Measurements from ENCODE around the gene MYEOV.

The MYEOV gene

GRCh38 chr11:69302447-69303020 lies 8.6 kb downstream of the MYEOV start:
- no peak for DNase-seq (ENCODE audit: low read depth)

GRCh38 chr11:69303427-69303826 lies 9.5 kb downstream of the MYEOV start:
- no peak for DNase-seq (ENCODE audit: low read depth)

- no peak for DNase-seq (ENCODE audit: low read depth)
Observed at GRCh38 chr11:69304258-69304657, 10.3 kb downstream of the MYEOV start.

GRCh38 chr11:69304686-69305085 lies 10.7 kb downstream of the MYEOV start:
- DNase-seq (ENCODE audit: low read depth) = no peak

GRCh38 chr11:69305885-69306540 lies 12.1 kb downstream of the MYEOV start:
- DNase-seq (ENCODE audit: low read depth) = no peak

- no peak for DNase-seq (ENCODE audit: low read depth)
Observed at GRCh38 chr11:69306821-69307220, 12.9 kb downstream of the MYEOV start.

GRCh38 chr11:69307421-69307820 lies 13.5 kb downstream of the MYEOV start:
- DNase-seq (ENCODE audit: low read depth) = no peak

- no peak for DNase-seq (ENCODE audit: low read depth)
Observed at GRCh38 chr11:69307871-69308431, 14.0 kb downstream of the MYEOV start.

- DNase-seq (ENCODE audit: low read depth) = no peak
Observed at GRCh38 chr11:69308491-69308911, 14.5 kb downstream of the MYEOV start.

GRCh38 chr11:69308936-69309615 lies 15.1 kb downstream of the MYEOV start:
- DNase-seq (ENCODE audit: low read depth) = no peak

- no peak for DNase-seq (ENCODE audit: low read depth)
Observed at GRCh38 chr11:69309631-69310280, 15.8 kb downstream of the MYEOV start.

- DNase-seq (ENCODE audit: low read depth) = no peak
Observed at GRCh38 chr11:69310351-69310750, 16.4 kb downstream of the MYEOV start.

GRCh38 chr11:69310934-69311766 lies 17.2 kb downstream of the MYEOV start:
- no peak for DNase-seq (ENCODE audit: low read depth)

- DNase-seq (ENCODE audit: low read depth) = no peak
Observed at GRCh38 chr11:69311767-69312385, 17.9 kb downstream of the MYEOV start.

- DNase-seq (ENCODE audit: low read depth) = no peak
Observed at GRCh38 chr11:69312453-69313404, 18.8 kb downstream of the MYEOV start.

GRCh38 chr11:69313992-69314391 lies 20.0 kb downstream of the MYEOV start:
- no peak for DNase-seq (ENCODE audit: low read depth)

GRCh38 chr11:69314555-69314954 lies 20.6 kb downstream of the MYEOV start:
- DNase-seq (ENCODE audit: low read depth) = no peak

GRCh38 chr11:69316956-69317355 lies 23.0 kb downstream of the MYEOV start:
- no peak for DNase-seq (ENCODE audit: low read depth)

- DNase-seq (ENCODE audit: low read depth) = no peak
Observed at GRCh38 chr11:69317401-69318092, 23.6 kb downstream of the MYEOV start.

GRCh38 chr11:69318093-69318420 lies 24.1 kb downstream of the MYEOV start:
- DNase-seq (ENCODE audit: low read depth) = no peak

All from stimulated activated CD8-positive, alpha-beta memory T cell treated with anti-CD3 and anti-CD28 coated beads, Interleukin-12 subunit alpha, Interleukin-12 subunit beta, amount 100 ng/mL, for 1 hour (primary cell).